RCC 7860 (cell line): ENCODE data around the gene ATRNL1.
A peak's percentile ranks its signal among the peaks of the same experiment; 100 is the strongest.

Experiments
- DNase-seq: peaks from one replicate; pipeline ENCODE4 v3.0.0-alpha.2; 2015; ENCODE audit warnings: low spot score
- FAIRE-seq: peaks from 2 replicates; lab custom pipeline; 2012; peaks lifted over from hg19 to GRCh38; lab: Jason Lieb, UNC

The ATRNL1 gene

GRCh38 chr10:115968236-115968635 lies 875.1 kb downstream of the ATRNL1 start:
- FAIRE-seq: no peak
- no peak for DNase-seq

- peak; percentile 66 for DNase-seq
- peak; percentile 65 for FAIRE-seq
These were observed 876.4 kb downstream of the ATRNL1 start for GRCh38 chr10:115969591-115969990.

GRCh38 chr10:115971921-115972320 lies 878.8 kb downstream of the ATRNL1 start:
- DNase-seq (no peak), FAIRE-seq (no peak)

- FAIRE-seq (no peak), DNase-seq (no peak)
These were observed 879.3 kb downstream of the ATRNL1 start for GRCh38 chr10:115972426-115972825.

- no peak for DNase-seq
- FAIRE-seq: no peak
These were observed 881.2 kb downstream of the ATRNL1 start for GRCh38 chr10:115974351-115974750.

- DNase-seq: no peak
- no peak for FAIRE-seq
These were observed 881.8 kb downstream of the ATRNL1 start for GRCh38 chr10:115974816-115975430.

- DNase-seq (no peak), FAIRE-seq (no peak)
These were observed 882.3 kb downstream of the ATRNL1 start for GRCh38 chr10:115975506-115975905.

- DNase-seq: no peak
- FAIRE-seq: no peak
These were observed 883.2 kb downstream of the ATRNL1 start for GRCh38 chr10:115976342-115976741.

GRCh38 chr10:115977855-115978254 lies 884.7 kb downstream of the ATRNL1 start:
- DNase-seq (no peak), FAIRE-seq (no peak)

- DNase-seq (no peak), FAIRE-seq (no peak)
These were observed 886.4 kb downstream of the ATRNL1 start for GRCh38 chr10:115979576-115979975.

- no peak for DNase-seq
- FAIRE-seq: no peak
These were observed 887.3 kb downstream of the ATRNL1 start for GRCh38 chr10:115980470-115980869.

GRCh38 chr10:115981081-115981480 lies 887.9 kb downstream of the ATRNL1 start:
- DNase-seq (no peak), FAIRE-seq (no peak)

GRCh38 chr10:115982076-115982475 lies 888.9 kb downstream of the ATRNL1 start:
- DNase-seq (no peak), FAIRE-seq (no peak)

GRCh38 chr10:115982526-115982925 lies 889.4 kb downstream of the ATRNL1 start:
- DNase-seq (no peak), FAIRE-seq (no peak)

GRCh38 chr10:115985786-115986185 lies 892.6 kb downstream of the ATRNL1 start:
- FAIRE-seq (no peak), DNase-seq (no peak)

GRCh38 chr10:115988380-115988779 lies 895.2 kb downstream of the ATRNL1 start:
- FAIRE-seq: no peak

GRCh38 chr10:115989621-115990020 lies 896.5 kb downstream of the ATRNL1 start:
- FAIRE-seq (no peak), DNase-seq (peak; percentile 45)

More at GRCh38 chr10:115988380-115988779, 895.2 kb downstream of the ATRNL1 start:
- no peak for DNase-seq

- DNase-seq (no peak), FAIRE-seq (no peak)
These were observed 899.2 kb downstream of the ATRNL1 start for GRCh38 chr10:115992236-115992986.

- FAIRE-seq (no peak), DNase-seq (no peak)
These were observed 902.9 kb downstream of the ATRNL1 start for GRCh38 chr10:115996031-115996430.

GRCh38 chr10:115998301-115998700 lies 905.1 kb downstream of the ATRNL1 start:
- FAIRE-seq: no peak
- DNase-seq: no peak
